ENCODE data around the gene ARHGAP20. TPM values are rescaled to one million over a fixed set of nuclear protein-coding genes. Genes with fewer than 3 reads are reported as not detected.

Gene ARHGAP20
- total and polyA plus RNA-seq, 4 donors, result 0.46 to 1.5 (median 0.73) TPM

DNA sequence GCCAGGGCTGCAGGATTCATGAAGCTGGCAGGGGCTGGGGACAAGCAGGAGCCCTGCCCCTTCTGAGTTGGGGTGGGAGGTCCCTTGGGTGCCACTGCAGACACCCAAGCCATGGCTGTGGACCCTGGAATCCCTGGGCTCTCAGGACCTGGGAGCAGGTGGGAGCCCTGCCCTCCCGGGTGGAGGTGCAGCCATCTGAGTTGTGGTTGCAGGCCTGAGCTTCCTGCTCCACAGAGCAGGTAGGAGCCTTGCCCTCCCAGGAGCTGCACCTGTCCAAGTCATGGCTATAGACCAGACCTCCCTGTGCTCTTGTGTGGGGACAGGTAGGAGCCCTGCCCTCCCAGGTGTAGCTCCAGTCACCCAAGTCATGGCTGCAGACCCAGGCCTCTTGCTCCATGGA is 113.5 kb downstream of the ARHGAP20 start:
- WGBS, result 97% methylated on average over 1 of the region's 1 CpG

DNA sequence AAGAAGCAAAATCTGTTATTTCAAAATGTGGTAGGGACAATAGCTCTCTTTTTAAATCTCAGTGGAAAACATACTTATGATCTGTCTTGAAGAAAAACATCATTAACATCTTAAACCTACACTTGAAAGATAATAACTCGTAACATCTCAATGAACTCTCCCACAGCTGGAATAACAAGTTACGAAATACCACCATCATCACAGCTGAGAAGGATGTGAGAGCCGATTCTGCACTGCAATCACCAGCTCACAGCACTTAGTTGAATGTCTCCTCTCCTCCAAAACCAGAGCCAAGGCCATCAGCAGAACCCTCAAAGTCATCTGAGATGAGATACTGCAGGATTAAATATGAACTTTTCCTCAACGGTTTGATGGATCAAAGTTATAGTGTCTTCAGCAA is 124.3 kb downstream of the ARHGAP20 start:
- H3K27ac ChIP-seq (ENCODE audit: low read depth in 1 of 2, low read length in 2 of 2), result no peak overlapping the region
- no peaks in the 10 kb centered on the region for H3K27me3 ChIP-seq (ENCODE audit: control insufficient read depth in 4 of 4, insufficient read depth in 4 of 4, low read length in 3 of 4)
- 50% methylated on average over 4 of the region's 4 CpGs for WGBS
- H3K4me3 ChIP-seq (ENCODE audit: low read depth in 1 of 3, low read length in 3 of 3), result no peak overlapping the region
- peaks cover 0 to 11% (median 2%) of the 10 kb centered on the region in 4 donors for H3K36me3 ChIP-seq (ENCODE audit: control insufficient read depth in 4 of 4, insufficient read depth in 3 of 4, low read depth in 1 of 4, low read length in 3 of 4)
- no peak for DNase-seq (ENCODE audit: low spot score)
- TF ChIP-seq GABPA (IDR thresholded peaks at IDR 0.05 in 1 of 2, conservative IDR thresholded peaks at IDR 0.05 in 1 of 2), result no peak
- peaks cover 0 to 14% (median 5%) of the 10 kb centered on the region in 4 donors for H3K4me1 ChIP-seq (ENCODE audit: control insufficient read depth in 4 of 4, insufficient read depth in 4 of 4, low read length in 3 of 4)
- no peak overlapping the region for H3K9ac ChIP-seq (ENCODE audit: low read depth in 1 of 2, low read length in 2 of 2)
- no peaks in the 10 kb centered on the region for H3K9me3 ChIP-seq (ENCODE audit: control insufficient read depth in 4 of 4, low read length in 3 of 4)

More for the DNA sequence above, 113.5 kb downstream of the ARHGAP20 start:
- no peak for DNase-seq (ENCODE audit: low spot score)
- H3K27me3 ChIP-seq (ENCODE audit: control insufficient read depth in 4 of 4, insufficient read depth in 4 of 4, low read length in 3 of 4), result no peaks in the 10 kb centered on the region
- H3K9ac ChIP-seq (ENCODE audit: low read depth in 1 of 2, low read length in 2 of 2), result no peak overlapping the region
- no peak for TF ChIP-seq GABPA (IDR thresholded peaks at IDR 0.05 in 1 of 2, conservative IDR thresholded peaks at IDR 0.05 in 1 of 2)
- no peak for TF ChIP-seq NR2F2 (IDR thresholded peaks at IDR 0.05)
- H3K27ac ChIP-seq (ENCODE audit: low read depth in 1 of 2, low read length in 2 of 2), result no peak overlapping the region
- no peak overlapping the region for H3K4me3 ChIP-seq (ENCODE audit: low read depth in 1 of 3, low read length in 3 of 3)
- H3K4me1 ChIP-seq (ENCODE audit: control insufficient read depth in 4 of 4, insufficient read depth in 4 of 4, low read length in 3 of 4), result peaks cover 0 to 5% (median 0%) of the 10 kb centered on the region in 4 donors
- peaks cover 0 to 3% (median 0%) of the 10 kb centered on the region in 4 donors for H3K36me3 ChIP-seq (ENCODE audit: control insufficient read depth in 4 of 4, insufficient read depth in 3 of 4, low read depth in 1 of 4, low read length in 3 of 4)
- no peaks in the 10 kb centered on the region for H3K9me3 ChIP-seq (ENCODE audit: control insufficient read depth in 4 of 4, low read length in 3 of 4)

DNA sequence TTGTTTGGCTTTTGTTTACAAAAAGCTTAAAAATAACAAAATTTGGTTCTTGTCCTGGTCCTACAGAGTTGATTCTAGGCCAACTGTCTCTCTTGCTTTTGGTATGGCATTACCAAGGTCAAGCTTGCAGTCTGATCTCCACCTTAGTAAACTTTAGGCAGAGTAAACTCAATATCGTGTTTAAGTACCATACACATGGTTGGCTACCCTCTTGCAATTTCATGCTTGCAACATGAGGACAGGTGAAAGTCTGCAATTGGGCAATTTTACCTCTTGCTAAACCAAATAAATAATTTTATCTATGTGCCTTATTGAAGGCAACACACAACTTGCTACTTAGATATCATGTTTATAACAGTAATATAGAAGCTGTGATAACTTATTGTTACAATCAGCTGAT is 125.1 kb downstream of the ARHGAP20 start:
- peaks cover 0 to 13% (median 3%) of the 10 kb centered on the region in 4 donors for H3K36me3 ChIP-seq (ENCODE audit: control insufficient read depth in 4 of 4, insufficient read depth in 3 of 4, low read depth in 1 of 4, low read length in 3 of 4)
- H3K27ac ChIP-seq (ENCODE audit: low read depth in 1 of 2, low read length in 2 of 2), result peak overlapping the region; percentile 61 to 81
- no peaks in the 10 kb centered on the region for H3K27me3 ChIP-seq (ENCODE audit: control insufficient read depth in 4 of 4, insufficient read depth in 4 of 4, low read length in 3 of 4)
- no peaks in the 10 kb centered on the region for H3K9me3 ChIP-seq (ENCODE audit: control insufficient read depth in 4 of 4, low read length in 3 of 4)
- no peak for DNase-seq (ENCODE audit: low spot score)
- TF ChIP-seq, protein P1, sequence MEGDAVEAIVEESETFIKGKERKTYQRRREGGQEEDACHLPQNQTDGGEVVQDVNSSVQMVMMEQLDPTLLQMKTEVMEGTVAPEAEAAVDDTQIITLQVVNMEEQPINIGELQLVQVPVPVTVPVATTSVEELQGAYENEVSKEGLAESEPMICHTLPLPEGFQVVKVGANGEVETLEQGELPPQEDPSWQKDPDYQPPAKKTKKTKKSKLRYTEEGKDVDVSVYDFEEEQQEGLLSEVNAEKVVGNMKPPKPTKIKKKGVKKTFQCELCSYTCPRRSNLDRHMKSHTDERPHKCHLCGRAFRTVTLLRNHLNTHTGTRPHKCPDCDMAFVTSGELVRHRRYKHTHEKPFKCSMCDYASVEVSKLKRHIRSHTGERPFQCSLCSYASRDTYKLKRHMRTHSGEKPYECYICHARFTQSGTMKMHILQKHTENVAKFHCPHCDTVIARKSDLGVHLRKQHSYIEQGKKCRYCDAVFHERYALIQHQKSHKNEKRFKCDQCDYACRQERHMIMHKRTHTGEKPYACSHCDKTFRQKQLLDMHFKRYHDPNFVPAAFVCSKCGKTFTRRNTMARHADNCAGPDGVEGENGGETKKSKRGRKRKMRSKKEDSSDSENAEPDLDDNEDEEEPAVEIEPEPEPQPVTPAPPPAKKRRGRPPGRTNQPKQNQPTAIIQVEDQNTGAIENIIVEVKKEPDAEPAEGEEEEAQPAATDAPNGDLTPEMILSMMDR (IDR thresholded peaks at IDR 0.05; ENCODE audit: low read depth, low read length, missing input control), result no peak
- TF ChIP-seq EGR1 (IDR thresholded peaks at IDR 0.05; ENCODE audit: low read depth in 2 of 2) (peak in 1 of 2 donors; percentile 45), FOXA1 (IDR thresholded peaks at IDR 0.05) (peak; percentile 44), SP1 (IDR thresholded peaks at IDR 0.05) (peak; percentile 61), HNF4A (conservative IDR thresholded peaks at IDR 0.05) (peak; percentile 97), GABPA (IDR thresholded peaks at IDR 0.05 in 1 of 2, conservative IDR thresholded peaks at IDR 0.05 in 1 of 2) (peak in 1 of 2 donors; percentile 14), HNF4G (IDR thresholded peaks at IDR 0.05) (peak; percentile 78), NR2F2 (IDR thresholded peaks at IDR 0.05) (no peak), JUND (IDR thresholded peaks at IDR 0.05) (peak; percentile 53 to 71), FOXA2 (IDR thresholded peaks at IDR 0.05) (peak; percentile 60), RXRA (IDR thresholded peaks at IDR 0.05) (peak; percentile 90 to 94), TAF1 (conservative IDR thresholded peaks at IDR 0.05) (no peak), YY1 (IDR thresholded peaks at IDR 0.05) (peak; percentile 79), RAD21 (IDR thresholded peaks at IDR 0.05) (peak; percentile 44 to 52)
- TF ChIP-seq, protein P2, sequence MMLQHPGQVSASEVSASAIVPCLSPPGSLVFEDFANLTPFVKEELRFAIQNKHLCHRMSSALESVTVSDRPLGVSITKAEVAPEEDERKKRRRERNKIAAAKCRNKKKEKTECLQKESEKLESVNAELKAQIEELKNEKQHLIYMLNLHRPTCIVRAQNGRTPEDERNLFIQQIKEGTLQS (IDR thresholded peaks at IDR 0.05), result no peak
- TF ChIP-seq, protein P3, sequence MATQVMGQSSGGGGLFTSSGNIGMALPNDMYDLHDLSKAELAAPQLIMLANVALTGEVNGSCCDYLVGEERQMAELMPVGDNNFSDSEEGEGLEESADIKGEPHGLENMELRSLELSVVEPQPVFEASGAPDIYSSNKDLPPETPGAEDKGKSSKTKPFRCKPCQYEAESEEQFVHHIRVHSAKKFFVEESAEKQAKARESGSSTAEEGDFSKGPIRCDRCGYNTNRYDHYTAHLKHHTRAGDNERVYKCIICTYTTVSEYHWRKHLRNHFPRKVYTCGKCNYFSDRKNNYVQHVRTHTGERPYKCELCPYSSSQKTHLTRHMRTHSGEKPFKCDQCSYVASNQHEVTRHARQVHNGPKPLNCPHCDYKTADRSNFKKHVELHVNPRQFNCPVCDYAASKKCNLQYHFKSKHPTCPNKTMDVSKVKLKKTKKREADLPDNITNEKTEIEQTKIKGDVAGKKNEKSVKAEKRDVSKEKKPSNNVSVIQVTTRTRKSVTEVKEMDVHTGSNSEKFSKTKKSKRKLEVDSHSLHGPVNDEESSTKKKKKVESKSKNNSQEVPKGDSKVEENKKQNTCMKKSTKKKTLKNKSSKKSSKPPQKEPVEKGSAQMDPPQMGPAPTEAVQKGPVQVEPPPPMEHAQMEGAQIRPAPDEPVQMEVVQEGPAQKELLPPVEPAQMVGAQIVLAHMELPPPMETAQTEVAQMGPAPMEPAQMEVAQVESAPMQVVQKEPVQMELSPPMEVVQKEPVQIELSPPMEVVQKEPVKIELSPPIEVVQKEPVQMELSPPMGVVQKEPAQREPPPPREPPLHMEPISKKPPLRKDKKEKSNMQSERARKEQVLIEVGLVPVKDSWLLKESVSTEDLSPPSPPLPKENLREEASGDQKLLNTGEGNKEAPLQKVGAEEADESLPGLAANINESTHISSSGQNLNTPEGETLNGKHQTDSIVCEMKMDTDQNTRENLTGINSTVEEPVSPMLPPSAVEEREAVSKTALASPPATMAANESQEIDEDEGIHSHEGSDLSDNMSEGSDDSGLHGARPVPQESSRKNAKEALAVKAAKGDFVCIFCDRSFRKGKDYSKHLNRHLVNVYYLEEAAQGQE (IDR thresholded peaks at IDR 0.05), result peak; percentile 49
- TF ChIP-seq, protein P4, sequence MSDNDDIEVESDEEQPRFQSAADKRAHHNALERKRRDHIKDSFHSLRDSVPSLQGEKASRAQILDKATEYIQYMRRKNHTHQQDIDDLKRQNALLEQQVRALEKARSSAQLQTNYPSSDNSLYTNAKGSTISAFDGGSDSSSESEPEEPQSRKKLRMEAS (IDR thresholded peaks at IDR 0.05), result peak; percentile 86
- TF ChIP-seq, protein P5, sequence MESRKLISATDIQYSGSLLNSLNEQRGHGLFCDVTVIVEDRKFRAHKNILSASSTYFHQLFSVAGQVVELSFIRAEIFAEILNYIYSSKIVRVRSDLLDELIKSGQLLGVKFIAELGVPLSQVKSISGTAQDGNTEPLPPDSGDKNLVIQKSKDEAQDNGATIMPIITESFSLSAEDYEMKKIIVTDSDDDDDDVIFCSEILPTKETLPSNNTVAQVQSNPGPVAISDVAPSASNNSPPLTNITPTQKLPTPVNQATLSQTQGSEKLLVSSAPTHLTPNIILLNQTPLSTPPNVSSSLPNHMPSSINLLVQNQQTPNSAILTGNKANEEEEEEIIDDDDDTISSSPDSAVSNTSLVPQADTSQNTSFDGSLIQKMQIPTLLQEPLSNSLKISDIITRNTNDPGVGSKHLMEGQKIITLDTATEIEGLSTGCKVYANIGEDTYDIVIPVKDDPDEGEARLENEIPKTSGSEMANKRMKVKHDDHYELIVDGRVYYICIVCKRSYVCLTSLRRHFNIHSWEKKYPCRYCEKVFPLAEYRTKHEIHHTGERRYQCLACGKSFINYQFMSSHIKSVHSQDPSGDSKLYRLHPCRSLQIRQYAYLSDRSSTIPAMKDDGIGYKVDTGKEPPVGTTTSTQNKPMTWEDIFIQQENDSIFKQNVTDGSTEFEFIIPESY (IDR thresholded peaks at IDR 0.05), result peak; percentile 76
- no peak overlapping the region for H3K4me3 ChIP-seq (ENCODE audit: low read depth in 1 of 3, low read length in 3 of 3)
- H3K9ac ChIP-seq (ENCODE audit: low read depth in 1 of 2, low read length in 2 of 2), result no peak overlapping the region
- H3K4me1 ChIP-seq (ENCODE audit: control insufficient read depth in 4 of 4, insufficient read depth in 4 of 4, low read length in 3 of 4), result peaks cover 0 to 14% (median 5%) of the 10 kb centered on the region in 4 donors
- 38% methylated on average over 1 of the region's 1 CpG for WGBS
